Adrenal gland (tissue), 5 donors: Measurements from ENCODE around the gene NCK1.

Source experiments
- CTCF ChIP-seq, 6 experiments: fragments of 450-650 bp in 4 of 6; fragments of 200-600 bp in 2 of 6; sonication (generic) in 1 of 6; IDR thresholded peaks; 1 replicate in 5 of 6; 2 replicates in 1 of 6; pipeline versions ENCODE4 v1.5.1 to v1.8.0; 2016 to 2021; ENCODE audit warnings: antibody characterized with exemption in 6 of 6, mild to moderate bottlenecking in 2 of 6, moderate library complexity in 1 of 6
- POLR2A ChIP-seq, 2 donors: fragments of 450-650 bp; IDR thresholded peaks; one replicate each; pipeline ENCODE4 v1.6.1; 2017; ENCODE audit warnings: antibody characterized with exemption in 2 of 2, mild to moderate bottlenecking in 2 of 2, moderate library complexity in 1 of 2
- donor health status: DM: no; HTN: no; CAD: no.

- TF ChIP-seq CTCF (IDR thresholded peaks at IDR 0.05) (no peak), POLR2A (IDR thresholded peaks at IDR 0.05) (no peak)
These were observed 97.6 kb downstream of the NCK1 start for GRCh38 chr3:136959599-136959998.
